Activated T-cell treated with anti-CD3 and anti-CD28 coated beads for 48 hours (primary cell): ENCODE results near the gene TNRC6A.
A peak's percentile ranks its signal among the peaks of the same experiment; 100 is the strongest.
"Not testable (repeated sequence)": the region's sequence is repeated elsewhere in the genome, so short reads cannot be mapped to it uniquely, and the experiment has no call there.

Experiments used
- DNase-seq: peaks from one replicate; pipeline ENCODE4 v3.0.0-alpha.2; 2020; ENCODE audit warnings: low read depth

The TNRC6A gene

GRCh38 chr16:24728011-24728410 is 1.4 kb upstream of the TNRC6A start:
- DNase-seq: no peak

- no peak for DNase-seq
These were observed 584 bp upstream of the TNRC6A start for GRCh38 chr16:24728891-24729242.

GRCh38 chr16:24729951-24730815 is 732 bp downstream of the TNRC6A start:
- peak; percentile 36 for DNase-seq

- DNase-seq: no peak
These were observed 1.5 kb downstream of the TNRC6A start for GRCh38 chr16:24730914-24731313.

GRCh38 chr16:24731722-24732419 is 2.4 kb downstream of the TNRC6A start:
- no peak for DNase-seq

GRCh38 chr16:24734382-24734781 is 4.9 kb downstream of the TNRC6A start:
- DNase-seq: no peak

- no peak for DNase-seq
These were observed 7.3 kb downstream of the TNRC6A start for GRCh38 chr16:24736758-24737157.

GRCh38 chr16:24737391-24737871 is 8.0 kb downstream of the TNRC6A start:
- no peak for DNase-seq

GRCh38 chr16:24737916-24738594 is 8.6 kb downstream of the TNRC6A start:
- no peak for DNase-seq

GRCh38 chr16:24738895-24739294 is 9.4 kb downstream of the TNRC6A start:
- no peak for DNase-seq

GRCh38 chr16:24741862-24742261 is 12.4 kb downstream of the TNRC6A start:
- no peak for DNase-seq

GRCh38 chr16:24742610-24743009 is 13.2 kb downstream of the TNRC6A start:
- not testable (repeated sequence) for DNase-seq

- DNase-seq: no peak
These were observed 15.9 kb downstream of the TNRC6A start for GRCh38 chr16:24745391-24745790.

GRCh38 chr16:24745791-24746190 is 16.3 kb downstream of the TNRC6A start:
- no peak for DNase-seq

GRCh38 chr16:24747441-24747840 is 18.0 kb downstream of the TNRC6A start:
- no peak for DNase-seq

GRCh38 chr16:24748242-24748641 is 18.8 kb downstream of the TNRC6A start:
- DNase-seq: no peak

GRCh38 chr16:24749310-24749709 is 19.9 kb downstream of the TNRC6A start:
- DNase-seq: no peak

GRCh38 chr16:24749872-24750271 is 20.4 kb downstream of the TNRC6A start:
- not testable (repeated sequence) for DNase-seq

GRCh38 chr16:24753000-24753399 is 23.5 kb downstream of the TNRC6A start:
- no peak for DNase-seq

- no peak for DNase-seq
These were observed 24.0 kb downstream of the TNRC6A start for GRCh38 chr16:24753437-24753836.

GRCh38 chr16:24754543-24754942 is 25.1 kb downstream of the TNRC6A start:
- no peak for DNase-seq

- no peak for DNase-seq
These were observed 25.9 kb downstream of the TNRC6A start for GRCh38 chr16:24755201-24755874.
